Measurements from ENCODE around the gene GATA5.
"Not testable (repeated sequence)": the region's sequence is repeated elsewhere in the genome, so short reads cannot be mapped to it uniquely, and the experiment has no call there.

Gene GATA5

GRCh38 chr20:62492711-62493110 lies 16.9 kb upstream of the GATA5 start:
- TF ChIP-seq EZH2 (IDR thresholded peaks at IDR 0.05; ENCODE audit: borderline replicate concordance, low read length): no peak
- TF ChIP-seq, protein P1, sequence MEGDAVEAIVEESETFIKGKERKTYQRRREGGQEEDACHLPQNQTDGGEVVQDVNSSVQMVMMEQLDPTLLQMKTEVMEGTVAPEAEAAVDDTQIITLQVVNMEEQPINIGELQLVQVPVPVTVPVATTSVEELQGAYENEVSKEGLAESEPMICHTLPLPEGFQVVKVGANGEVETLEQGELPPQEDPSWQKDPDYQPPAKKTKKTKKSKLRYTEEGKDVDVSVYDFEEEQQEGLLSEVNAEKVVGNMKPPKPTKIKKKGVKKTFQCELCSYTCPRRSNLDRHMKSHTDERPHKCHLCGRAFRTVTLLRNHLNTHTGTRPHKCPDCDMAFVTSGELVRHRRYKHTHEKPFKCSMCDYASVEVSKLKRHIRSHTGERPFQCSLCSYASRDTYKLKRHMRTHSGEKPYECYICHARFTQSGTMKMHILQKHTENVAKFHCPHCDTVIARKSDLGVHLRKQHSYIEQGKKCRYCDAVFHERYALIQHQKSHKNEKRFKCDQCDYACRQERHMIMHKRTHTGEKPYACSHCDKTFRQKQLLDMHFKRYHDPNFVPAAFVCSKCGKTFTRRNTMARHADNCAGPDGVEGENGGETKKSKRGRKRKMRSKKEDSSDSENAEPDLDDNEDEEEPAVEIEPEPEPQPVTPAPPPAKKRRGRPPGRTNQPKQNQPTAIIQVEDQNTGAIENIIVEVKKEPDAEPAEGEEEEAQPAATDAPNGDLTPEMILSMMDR (IDR thresholded peaks at IDR 0.05; ENCODE audit: low read length): no peak
- no peaks in the 10 kb centered on the region for H3K79me2 ChIP-seq (ENCODE audit: insufficient read depth, low read length)
- H2AFZ ChIP-seq (ENCODE audit: low read length): no peak overlapping the region
- no peaks in the 10 kb centered on the region for H3K4me1 ChIP-seq (ENCODE audit: insufficient read depth, low read length, severe bottlenecking)
- H3K9me3 ChIP-seq (ENCODE audit: low read length): no peaks in the 10 kb centered on the region
- no peaks in the 10 kb centered on the region for H3K36me3 ChIP-seq (ENCODE audit: insufficient read depth, low read length)
- H3K27me3 ChIP-seq (ENCODE audit: insufficient read depth, low read length): peaks cover 4% of the 10 kb centered on the region; the same call in 1 of the 2 replicates
- H3K27ac ChIP-seq (ENCODE audit: low read depth, low read length, poor library complexity, severe bottlenecking): no peak overlapping the region
- no peak overlapping the region for H3K4me2 ChIP-seq (ENCODE audit: low read length)
- no peaks in the 10 kb centered on the region for H3F3A ChIP-seq (ENCODE audit: insufficient read depth, low read length)
- H4K20me1 ChIP-seq (ENCODE audit: insufficient read depth, low read length): no peaks in the 10 kb centered on the region
- H3K9ac ChIP-seq (ENCODE audit: low read length): no peak overlapping the region
- H3K9me2 ChIP-seq (ENCODE audit: low read depth, low read length): no peaks in the 10 kb centered on the region
- H3K4me3 ChIP-seq (ENCODE audit: low read depth, low read length, poor library complexity, severe bottlenecking): no peak overlapping the region

DNA sequence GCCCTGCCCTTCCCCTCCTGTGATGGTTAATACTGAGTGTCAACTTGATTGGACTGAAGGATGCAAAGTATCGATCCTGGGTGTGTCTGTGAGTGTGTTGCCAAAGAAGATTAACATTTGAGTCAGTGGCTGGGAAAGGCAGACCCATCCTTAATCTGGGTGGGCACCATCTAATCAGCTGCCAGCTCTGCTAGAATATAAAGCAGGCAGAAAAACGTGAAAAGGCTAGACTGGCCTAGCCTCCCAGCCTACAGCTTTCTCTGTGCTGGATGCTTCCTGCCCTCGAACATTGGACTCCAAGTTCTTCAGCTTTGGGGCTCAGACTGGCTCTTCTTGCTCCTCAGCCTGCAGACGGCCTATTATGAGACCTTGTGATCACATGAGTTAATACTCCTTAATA lies 15.0 kb upstream of the GATA5 start:
- H3K4me3 ChIP-seq (ENCODE audit: low read depth, low read length, poor library complexity, severe bottlenecking); H3F3A ChIP-seq (ENCODE audit: insufficient read depth, low read length); H3K4me1 ChIP-seq (ENCODE audit: insufficient read depth, low read length, severe bottlenecking); H3K4me2 ChIP-seq (ENCODE audit: low read length); H3K9me3 ChIP-seq (ENCODE audit: low read length); H3K9ac ChIP-seq (ENCODE audit: low read length); H3K9me2 ChIP-seq (ENCODE audit: low read depth, low read length); H3K27me3 ChIP-seq (ENCODE audit: insufficient read depth, low read length); H3K36me3 ChIP-seq (ENCODE audit: insufficient read depth, low read length); H3K27ac ChIP-seq (ENCODE audit: low read depth, low read length, poor library complexity, severe bottlenecking); H2AFZ ChIP-seq (ENCODE audit: low read length); H4K20me1 ChIP-seq (ENCODE audit: insufficient read depth, low read length); H3K79me2 ChIP-seq (ENCODE audit: insufficient read depth, low read length): not testable (repeated sequence)

GRCh38 chr20:62489932-62490263 lies 14.1 kb upstream of the GATA5 start:
- TF ChIP-seq, protein P1 (IDR thresholded peaks at IDR 0.05; ENCODE audit: low read length): no peak
- TF ChIP-seq EZH2 (IDR thresholded peaks at IDR 0.05; ENCODE audit: borderline replicate concordance, low read length): no peak
- Histone ChIP-seq H3K36me3 (ENCODE audit: insufficient read depth, low read length) (no peaks in the 10 kb centered on the region), H2AFZ (ENCODE audit: low read length) (no peak overlapping the region), H3K4me1 (ENCODE audit: insufficient read depth, low read length, severe bottlenecking) (no peaks in the 10 kb centered on the region), H3K9me2 (ENCODE audit: low read depth, low read length) (no peaks in the 10 kb centered on the region), H3K27ac (ENCODE audit: low read depth, low read length, poor library complexity, severe bottlenecking) (no peak overlapping the region), H3K27me3 (ENCODE audit: insufficient read depth, low read length) (peaks cover 4% of the 10 kb centered on the region; the same call in 1 of the 2 replicates), H3K4me2 (ENCODE audit: low read length) (no peak overlapping the region), H3F3A (ENCODE audit: insufficient read depth, low read length) (no peaks in the 10 kb centered on the region), H3K4me3 (ENCODE audit: low read depth, low read length, poor library complexity, severe bottlenecking) (no peak overlapping the region), H3K9me3 (ENCODE audit: low read length) (no peaks in the 10 kb centered on the region), H4K20me1 (ENCODE audit: insufficient read depth, low read length) (no peaks in the 10 kb centered on the region), H3K79me2 (ENCODE audit: insufficient read depth, low read length) (no peaks in the 10 kb centered on the region), H3K9ac (ENCODE audit: low read length) (no peak overlapping the region)

DNA sequence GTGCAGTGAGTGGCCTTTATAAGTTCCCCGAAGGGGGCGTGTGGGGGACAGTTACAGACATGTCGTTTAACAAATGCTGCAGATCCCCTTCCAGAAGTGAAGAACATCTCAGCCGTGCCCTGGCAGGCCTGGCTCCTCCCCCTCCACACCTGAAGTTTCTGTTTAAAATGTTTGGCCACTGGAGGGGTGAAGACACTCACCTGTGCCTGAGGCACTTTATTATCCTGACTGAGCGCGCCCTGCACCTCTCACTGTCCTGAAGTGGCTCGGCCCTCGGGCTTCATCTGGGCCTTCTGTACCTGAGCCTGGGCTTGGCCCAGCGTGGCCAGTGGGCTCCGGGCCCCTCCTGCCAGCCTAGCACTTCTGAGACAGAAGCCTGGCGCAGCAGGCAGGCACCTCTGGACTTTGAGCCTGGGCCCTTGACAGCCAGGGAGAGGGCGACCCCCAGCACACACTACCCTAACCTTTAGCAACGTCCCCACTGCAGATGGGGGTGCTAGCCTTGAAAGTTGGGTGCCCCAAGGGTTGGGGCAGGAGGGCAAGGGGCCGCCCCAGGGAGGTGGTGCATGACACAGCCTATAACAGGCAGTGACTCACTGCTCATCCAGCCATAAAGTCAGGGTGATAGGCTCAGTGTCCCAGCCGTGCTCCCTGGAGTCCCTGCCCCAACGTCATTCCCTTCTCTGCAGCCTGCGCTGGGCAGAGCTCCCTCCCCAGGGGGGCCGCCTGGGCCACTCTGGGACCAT lies 13.6 kb upstream of the GATA5 start:
- no peak overlapping the region for H3K9ac ChIP-seq (ENCODE audit: low read length)

More for the DNA sequence above, 13.6 kb upstream of the GATA5 start:
- H2AFZ ChIP-seq (ENCODE audit: low read length): no peak overlapping the region
- H3K4me3 ChIP-seq (ENCODE audit: low read depth, low read length, poor library complexity, severe bottlenecking): no peak overlapping the region
- no peaks in the 10 kb centered on the region for H4K20me1 ChIP-seq (ENCODE audit: insufficient read depth, low read length)
- H3K36me3 ChIP-seq (ENCODE audit: insufficient read depth, low read length): no peaks in the 10 kb centered on the region
- TF ChIP-seq, protein P1 (IDR thresholded peaks at IDR 0.05; ENCODE audit: low read length): no peak
- no peak for TF ChIP-seq EZH2 (IDR thresholded peaks at IDR 0.05; ENCODE audit: borderline replicate concordance, low read length)
- H3K79me2 ChIP-seq (ENCODE audit: insufficient read depth, low read length): no peaks in the 10 kb centered on the region
- no peak overlapping the region for H3K4me2 ChIP-seq (ENCODE audit: low read length)
- H3K4me1 ChIP-seq (ENCODE audit: insufficient read depth, low read length, severe bottlenecking): no peaks in the 10 kb centered on the region
- peaks cover 4% of the 10 kb centered on the region; the same call in 1 of the 2 replicates for H3K27me3 ChIP-seq (ENCODE audit: insufficient read depth, low read length)
- no peak overlapping the region for H3K27ac ChIP-seq (ENCODE audit: low read depth, low read length, poor library complexity, severe bottlenecking)
- no peaks in the 10 kb centered on the region for H3K9me2 ChIP-seq (ENCODE audit: low read depth, low read length)
- H3F3A ChIP-seq (ENCODE audit: insufficient read depth, low read length): no peaks in the 10 kb centered on the region
- H3K9me3 ChIP-seq (ENCODE audit: low read length): no peaks in the 10 kb centered on the region
